Ovary (tissue), 9 donors: Measurements from ENCODE around the gene ITPRID2. TPM values are rescaled to one million over a fixed set of nuclear protein-coding genes. Genes with fewer than 3 reads are reported as not detected.
"Not testable (repeated sequence)": the region's sequence is repeated elsewhere in the genome, so short reads cannot be mapped to it uniquely, and the experiment has no call there.

Source experiments
- DNase-seq, 5 donors: peaks; one replicate each; pipeline ENCODE4 v3.0.0-alpha.2; 2019 to 2020
- H3K27ac ChIP-seq, 2 donors: fragments of 200-600 bp; one replicate each; pipeline versions ENCODE4 v1.5.1 to v1.8.0; 2019 to 2022
- H3K27me3 ChIP-seq: fragments of 200-600 bp; one replicate; pipeline ENCODE4 v1.8.0; 2022
- H3K36me3 ChIP-seq: fragments of 200-600 bp; sonication (generic); one replicate; pipeline ENCODE4 v1.5.1; 2019
- H3K4me1 ChIP-seq: one replicate; pipeline ENCODE4 v1.8.1; 2013; ENCODE audit warnings: mild to moderate bottlenecking, moderate library complexity; ENCODE audit not compliant: insufficient read depth
- H3K4me3 ChIP-seq: fragments of 200-600 bp; sonication (generic); one replicate; pipeline ENCODE4 v1.5.1; 2017
- H3K9me3 ChIP-seq, 2 donors: fragments of 200-600 bp in 1 of 2; sonication (generic) in 1 of 2; one replicate each; pipeline versions ENCODE4 v1.5.1 to v1.8.1; 2013 to 2019; ENCODE audit warnings: mild to moderate bottlenecking in 1 of 2, moderate library complexity in 1 of 2
- CTCF ChIP-seq, 3 donors: fragments of 450-650 bp in 2 of 3; fragments of 200-600 bp in 1 of 3; IDR thresholded peaks; one replicate each; pipeline versions ENCODE4 v1.5.1 to v1.8.0; 2016 to 2022; ENCODE audit warnings: antibody characterized with exemption in 3 of 3, mild to moderate bottlenecking in 1 of 3
- EP300 ChIP-seq: sonication (generic); formaldehyde crosslinking; IDR thresholded peaks from one replicate; pipeline ENCODE4 v1.6.1; 2017; ENCODE audit warnings: antibody characterized with exemption
- POLR2A ChIP-seq: fragments of 450-650 bp; IDR thresholded peaks from one replicate; pipeline ENCODE4 v1.6.1; 2017; ENCODE audit warnings: antibody characterized with exemption, mild to moderate bottlenecking, moderate library complexity
- WGBS, 3 donors: extraction: QIAGEN DNeasy Blood & Tissue Kit in 1 of 3; methylation state at CpG; one replicate each; pipeline versions ENCODE4 v1.1.5 to v1.1.7; 2013 to 2017; 5-methylcytosine and 5-hydroxymethylcytosine counted together
- intact Hi-C, 4 donors: fragments of 100-400 bp; cut with DNase I; formaldehyde crosslinking; loops; one replicate each; pipeline versions ENCODE4 v1.11.0 to v1.15.1; 2022 to 2023
- polyA plus RNA-seq, 2 donors: library from polyadenylated mRNA; stranded (reverse); fragments of 200-250 nt in 1 of 2; fragments of 350-450 nt in 1 of 2; fragmentation: Illumina TruSeq in 1 of 2; extraction: RNeasy Lipid Tissue Mini Kit (QIAGEN cat#74804) in 1 of 2; gene quantifications; one replicate each; pipeline ENCODE4 v1.2.3, GENCODE V29; 2013 to 2014
- total RNA-seq, 7 donors: library from RNA; depleted of rRNA in 2 of 7; stranded (reverse); fragments of >200 nt in 2 of 7; fragmentation: NEBNext Ultra II Directional in 3 of 7; extraction: Animal tissue kit (Norgen Biotek cat#: 25700) in 3 of 7; gene quantifications; one replicate each; pipeline versions ENCODE4 v1.1.0 to v1.2.4, GENCODE V29; 2016 to 2023
- donor health status: DM: no; HTN: no; CAD: no; lungs with moderate emphysema.
- donor health status: DM: no; HTN: no; CAD: no.
- donor health status: Bipolar disorder and iron deficiency.
- donor health status: DM: yes; HTN: yes; CAD: no.
- donor health status: DM: no; HTN: no; CAD: no.
- donor health status: DM: yes; HTN: yes; CAD: no.

Gene ITPRID2
- total and polyA plus RNA-seq, 9 donors, result 25.2 to 66.2 (median 48.6) TPM

GRCh38 chr2:181955010-181955409, 63.5 kb downstream of the ITPRID2 start:
- TF ChIP-seq CTCF (IDR thresholded peaks at IDR 0.05) (no peak), POLR2A (no peak), EP300 (no peak)
- peaks cover 1% of the 10 kb centered on the region for H3K4me1 ChIP-seq
- no peak for DNase-seq
- H3K27ac ChIP-seq, result no peak overlapping the region
- WGBS, 3 donors, result 7 to 16% (median 10%) methylated on average over 1 of the region's 1 CpG
- no peaks in the 10 kb centered on the region for H3K9me3 ChIP-seq
- intact Hi-C loops, result loop anchor here in 2 of 4 donors (10.0 kb wide), 1 partner anchor 210 kb away; no protein-coding TSS in a partner anchor
- H3K36me3 ChIP-seq, result no peaks in the 10 kb centered on the region
- no peaks in the 10 kb centered on the region for H3K27me3 ChIP-seq
- no peak overlapping the region for H3K4me3 ChIP-seq

GRCh38 chr2:181955866-181956265, 64.3 kb downstream of the ITPRID2 start:
- 94 to 97% (median 95%) methylated on average over 3 of the region's 3 CpGs for WGBS, 3 donors
- not testable (repeated sequence) for DNase-seq, H3K36me3 ChIP-seq, H3K4me1 ChIP-seq, H3K9me3 ChIP-seq, H3K27me3 ChIP-seq, H3K4me3 ChIP-seq, H3K27ac ChIP-seq
- intact Hi-C loops, result loop anchor here in 2 of 4 donors (10.0 kb wide), 1 partner anchor 211 kb away; no protein-coding TSS in a partner anchor

- no peak for DNase-seq
- Histone ChIP-seq H3K9me3 (no peaks in the 10 kb centered on the region), H3K27me3 (no peaks in the 10 kb centered on the region), H3K27ac (no peak overlapping the region), H3K4me1 (peaks cover 1% of the 10 kb centered on the region), H3K4me3 (no peak overlapping the region), H3K36me3 (no peaks in the 10 kb centered on the region)
- WGBS, 3 donors, result 81 to 91% (median 86%) methylated on average over 4 of the region's 4 CpGs
- TF ChIP-seq POLR2A (no peak), EP300 (no peak)
- intact Hi-C loops, result loop anchor here in 2 of 4 donors (10.0 kb wide), 1 partner anchor 213 kb away; no protein-coding TSS in a partner anchor
Measured at GRCh38 chr2:181957668-181958067, 66.1 kb downstream of the ITPRID2 start.

GRCh38 chr2:181958726-181959125, 67.2 kb downstream of the ITPRID2 start:
- Histone ChIP-seq H3K9me3 (no peaks in the 10 kb centered on the region), H3K27ac (no peak overlapping the region), H3K36me3 (no peaks in the 10 kb centered on the region), H3K27me3 (no peaks in the 10 kb centered on the region), H3K4me3 (no peak overlapping the region), H3K4me1 (peaks cover 1% of the 10 kb centered on the region)
- intact Hi-C loops, result loop anchor here in 2 of 4 donors (10.0 kb wide), 1 partner anchor 214 kb away; no protein-coding TSS in a partner anchor
- no peak for DNase-seq
- TF ChIP-seq CTCF (IDR thresholded peaks at IDR 0.05) (no peak), POLR2A (no peak), EP300 (no peak)
- WGBS, 3 donors, result 95% methylated on average over 1 of the region's 1 CpG

GRCh38 chr2:181959508-181959907, 68.0 kb downstream of the ITPRID2 start:
- DNase-seq, result no peak
- no peak for TF ChIP-seq CTCF (IDR thresholded peaks at IDR 0.05)
- no peak for TF ChIP-seq EP300
- TF ChIP-seq POLR2A, result no peak
- Histone ChIP-seq H3K36me3 (no peaks in the 10 kb centered on the region), H3K4me1 (no peaks in the 10 kb centered on the region), H3K9me3 (no peaks in the 10 kb centered on the region), H3K27me3 (no peaks in the 10 kb centered on the region), H3K27ac (no peak overlapping the region), H3K4me3 (no peak overlapping the region)
- intact Hi-C loops, result loop anchor here in 2 of 4 donors (10.0 kb wide), 1 partner anchor 215 kb away; no protein-coding TSS in a partner anchor

- DNase-seq, H3K4me3 ChIP-seq, intact Hi-C loops, H3K9me3 ChIP-seq, H3K27ac ChIP-seq, H3K4me1 ChIP-seq, H3K36me3 ChIP-seq, H3K27me3 ChIP-seq: not testable (repeated sequence)
- WGBS, 3 donors, result 93 to 97% (median 97%) methylated on average over 8 of the region's 8 CpGs
Measured at GRCh38 chr2:181961167-181961566, 69.6 kb downstream of the ITPRID2 start.
